GM12874 (cell line): ENCODE data around the gene TSPYL1.

ENCODE experiments used
- TF ChIP-seq, protein P1 (sequence below): IDR thresholded peaks from 2 replicates; pipeline ENCODE4 v1.5.1; 2011; ENCODE audit warnings: low read depth, mild to moderate bottlenecking, control low read depth, low read length, moderate library complexity; ENCODE audit not compliant: insufficient read depth

The TSPYL1 gene

DNA sequence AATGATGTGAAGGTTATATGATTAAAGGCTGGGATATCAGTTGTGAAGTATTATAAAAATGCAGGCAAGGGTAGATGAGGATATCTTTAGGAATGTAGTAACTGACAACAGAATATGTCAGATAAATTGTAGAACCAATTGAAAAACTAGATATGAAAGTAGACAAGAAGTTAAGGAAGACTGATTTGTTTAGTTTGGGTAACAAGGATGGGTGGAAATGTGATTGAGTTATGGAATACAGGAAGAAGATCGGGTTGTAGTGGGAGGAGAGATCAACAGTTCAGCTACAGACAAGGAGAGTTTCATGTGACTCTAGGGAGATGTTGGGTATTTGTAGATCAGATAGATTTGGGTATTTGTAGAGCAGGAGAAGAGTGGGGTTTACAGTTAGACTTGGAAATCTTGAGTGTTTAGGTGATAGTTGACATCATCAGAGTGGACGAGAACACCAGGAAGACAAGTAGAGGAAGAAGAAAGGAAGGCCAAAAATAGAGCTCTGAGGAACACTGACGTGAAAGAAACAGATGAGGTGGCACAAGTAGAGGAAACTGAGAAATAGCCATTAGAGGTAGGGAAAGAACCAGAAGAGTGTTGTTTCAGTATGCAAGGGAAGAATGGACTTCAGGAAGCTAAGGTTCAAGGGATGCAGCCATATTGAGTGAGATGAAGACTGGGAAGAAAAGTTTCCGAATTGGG lies 12.1 kb upstream of the TSPYL1 start:
- TF ChIP-seq, protein P1, sequence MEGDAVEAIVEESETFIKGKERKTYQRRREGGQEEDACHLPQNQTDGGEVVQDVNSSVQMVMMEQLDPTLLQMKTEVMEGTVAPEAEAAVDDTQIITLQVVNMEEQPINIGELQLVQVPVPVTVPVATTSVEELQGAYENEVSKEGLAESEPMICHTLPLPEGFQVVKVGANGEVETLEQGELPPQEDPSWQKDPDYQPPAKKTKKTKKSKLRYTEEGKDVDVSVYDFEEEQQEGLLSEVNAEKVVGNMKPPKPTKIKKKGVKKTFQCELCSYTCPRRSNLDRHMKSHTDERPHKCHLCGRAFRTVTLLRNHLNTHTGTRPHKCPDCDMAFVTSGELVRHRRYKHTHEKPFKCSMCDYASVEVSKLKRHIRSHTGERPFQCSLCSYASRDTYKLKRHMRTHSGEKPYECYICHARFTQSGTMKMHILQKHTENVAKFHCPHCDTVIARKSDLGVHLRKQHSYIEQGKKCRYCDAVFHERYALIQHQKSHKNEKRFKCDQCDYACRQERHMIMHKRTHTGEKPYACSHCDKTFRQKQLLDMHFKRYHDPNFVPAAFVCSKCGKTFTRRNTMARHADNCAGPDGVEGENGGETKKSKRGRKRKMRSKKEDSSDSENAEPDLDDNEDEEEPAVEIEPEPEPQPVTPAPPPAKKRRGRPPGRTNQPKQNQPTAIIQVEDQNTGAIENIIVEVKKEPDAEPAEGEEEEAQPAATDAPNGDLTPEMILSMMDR, result no peak

DNA sequence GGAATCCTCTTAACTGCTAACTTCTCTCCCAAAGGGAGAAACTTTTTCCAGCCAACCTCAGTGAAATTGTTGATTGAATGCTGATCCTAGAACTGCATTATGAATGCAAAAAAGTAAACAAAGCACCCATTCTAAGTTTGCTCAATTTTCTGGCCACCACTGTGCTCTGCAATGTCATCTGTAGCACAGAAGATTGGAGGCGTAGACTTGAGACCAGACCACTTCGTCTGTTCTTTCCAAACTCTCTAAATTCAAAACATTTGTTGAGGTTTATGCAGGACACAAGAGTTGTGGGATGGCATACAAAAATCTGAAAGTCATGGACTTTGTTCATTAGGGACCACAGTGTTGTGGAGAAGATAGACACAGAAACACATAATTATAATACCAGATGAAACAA lies 11.1 kb upstream of the TSPYL1 start:
- TF ChIP-seq, protein P1, result no peak

DNA sequence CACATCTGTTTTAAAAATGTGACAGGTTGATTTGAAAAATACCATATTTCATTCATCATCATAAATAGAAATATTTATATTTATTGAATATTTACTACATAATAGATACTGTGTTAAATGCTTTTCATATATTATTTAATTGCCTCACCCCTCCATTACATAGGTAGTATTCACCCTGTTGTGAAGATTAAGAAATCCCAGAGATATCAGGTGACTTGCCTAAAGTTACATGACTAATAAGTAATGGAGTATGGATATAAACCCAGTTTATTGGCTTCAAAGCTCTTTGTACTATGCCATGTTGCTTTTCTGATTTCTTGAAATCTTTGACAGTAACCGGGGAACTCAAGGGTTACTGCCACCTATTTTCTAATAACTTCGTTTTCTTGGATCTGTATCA lies 10.1 kb upstream of the TSPYL1 start:
- TF ChIP-seq, protein P1, result no peak

DNA sequence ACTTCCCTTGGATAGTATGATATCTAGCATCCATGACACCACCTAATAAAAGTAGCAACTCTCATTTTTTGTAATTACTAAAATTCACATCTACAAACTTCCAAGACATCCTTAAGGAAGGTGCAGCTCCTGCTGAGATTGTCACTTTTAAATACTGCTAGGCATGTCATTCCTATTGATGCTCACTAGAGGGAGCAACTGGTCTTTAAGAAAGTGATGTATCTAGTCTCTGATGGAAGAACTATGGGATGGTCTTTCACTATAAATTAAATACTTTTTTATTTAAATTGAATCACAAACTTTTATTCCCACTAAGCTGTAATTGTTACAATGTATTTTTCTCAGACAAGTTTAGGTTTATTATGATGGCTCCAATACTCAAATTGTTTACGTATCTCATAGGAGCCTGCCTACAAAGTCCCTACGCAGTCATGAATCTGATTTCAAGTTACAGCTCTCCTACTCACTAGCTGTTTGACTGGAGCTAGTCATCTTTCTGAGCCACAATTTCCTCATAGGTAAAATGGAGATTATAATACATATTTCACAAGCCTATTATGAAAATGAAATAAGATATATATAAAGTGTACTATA lies 8.1 kb upstream of the TSPYL1 start:
- TF ChIP-seq, protein P1, result peak; percentile 64

DNA sequence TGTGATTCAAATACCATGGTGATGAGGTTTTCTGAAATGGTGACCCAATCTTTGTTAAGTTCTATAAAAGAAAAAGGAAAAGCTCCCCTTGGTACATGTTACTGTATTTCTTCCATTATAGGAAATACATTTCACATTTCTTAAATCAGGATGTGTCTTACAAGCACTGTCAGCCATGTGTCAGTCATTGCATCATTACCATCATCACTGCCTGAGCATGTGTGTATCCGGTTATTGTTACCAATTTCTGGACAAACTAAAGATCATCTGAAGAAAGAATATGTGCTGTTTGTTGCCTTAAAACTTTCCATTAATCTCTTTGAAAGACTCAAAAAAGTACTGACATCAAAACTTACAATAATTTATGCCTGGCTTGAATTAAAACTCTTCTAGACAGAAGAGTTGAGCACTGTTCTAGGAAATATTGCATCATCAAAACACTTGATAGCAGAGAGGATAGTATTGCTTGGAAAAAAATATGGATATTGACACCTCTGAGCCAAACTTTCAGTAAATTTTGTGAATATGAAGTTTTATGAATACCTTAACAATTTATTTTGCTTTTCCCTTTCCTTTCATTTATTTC lies 7.1 kb upstream of the TSPYL1 start:
- TF ChIP-seq, protein P1, result no peak

DNA sequence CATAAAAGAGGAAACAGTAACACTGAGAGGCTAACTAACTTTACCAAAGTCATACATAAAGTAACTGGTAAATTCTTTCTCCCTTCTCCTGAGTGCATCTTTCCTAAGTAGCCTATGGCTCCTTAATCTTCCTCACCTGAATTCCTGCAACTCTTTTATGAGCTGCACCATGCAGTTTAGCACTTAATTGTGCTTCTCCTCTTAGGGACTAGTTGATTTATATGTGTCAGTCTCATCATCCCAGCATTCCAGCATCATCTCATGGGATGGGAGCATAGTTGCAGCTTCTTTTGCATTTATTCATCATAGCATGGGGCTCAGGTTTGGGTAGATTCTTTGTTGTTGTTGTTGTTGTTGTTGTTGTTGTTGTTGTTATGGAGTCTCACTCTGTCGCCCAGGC lies 3.5 kb upstream of the TSPYL1 start:
- TF ChIP-seq, protein P1, result no peak

DNA sequence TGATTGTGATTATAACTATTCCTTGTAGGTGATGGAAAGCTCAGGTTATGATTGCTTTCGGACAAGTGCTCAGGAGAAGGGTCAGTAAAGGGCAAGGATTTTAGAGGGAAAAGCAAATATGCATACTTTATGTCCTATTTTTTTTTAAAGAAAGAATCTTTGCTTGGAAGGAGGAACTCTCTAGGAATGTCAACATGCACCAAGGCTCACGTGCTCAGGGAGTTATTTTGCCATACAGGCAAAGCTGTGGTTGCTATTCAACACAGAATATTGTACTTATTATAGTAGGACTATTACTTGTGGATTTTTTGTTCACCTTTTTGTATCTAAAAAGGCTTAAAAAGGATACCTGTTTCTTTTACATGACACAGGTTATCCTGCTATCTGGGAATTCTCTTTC lies 3.0 kb upstream of the TSPYL1 start:
- TF ChIP-seq, protein P1, result no peak
